IMR-90 (cell line): ENCODE measurements around the gene NFAT5. TPM values are rescaled to one million over a fixed set of nuclear protein-coding genes. Genes with fewer than 3 reads are reported as not detected.

Source experiments
- ATAC-seq: fragments of 200-7000 bp; cut with Tn5 transposase; 2 replicates; pipeline ENCODE4 v1.9.1; 2020; ENCODE audit warnings: low read depth, mild to moderate bottlenecking, moderate library complexity
- BruUV-seq: library from RNA; stranded (reverse); fragments of 400-500 nt; replicated peaks from 2 replicates; lab custom pipeline; 2021; lab: Mats Ljungman, UMichigan
- CTCF ChIA-PET: fragments of 300-600 bp; formaldehyde crosslinking; extraction: SDS; loops from one replicate; lab custom pipeline; 2021; ENCODE audit warnings: antibody characterized with exemption; lab: Yijun Ruan, JAX
- POLR2A ChIA-PET: fragments of 300-600 bp; sonication (Branson Sonifier 250); formaldehyde crosslinking; loops from one replicate; lab custom pipeline; 2022; ENCODE audit warnings: antibody characterized with exemption; ENCODE audit not compliant: unreplicated experiment; lab: Charles Lee
- DNase-seq: peaks from one replicate; pipeline ENCODE4 v3.0.0; 2013
- H2AFZ ChIP-seq: replicated peaks from 2 replicates; pipeline ENCODE3; 2013; ENCODE audit warnings: low read length, mild to moderate bottlenecking; ENCODE audit not compliant: poor library complexity
- H2AK5ac ChIP-seq: 2 replicates; pipeline ENCODE4 v1.6.1; 2013; ENCODE audit warnings: low read depth, low read length, inconsistent platforms
- H2AK9ac ChIP-seq: replicated peaks from 2 replicates; pipeline ENCODE3; 2013; ENCODE audit warnings: mild to moderate bottlenecking, low read depth, low read length, moderate library complexity; ENCODE audit not compliant: poor library complexity
- H2BK120ac ChIP-seq: 2 replicates; pipeline ENCODE4 v1.6.1; 2013; ENCODE audit warnings: low read depth, low read length, inconsistent platforms
- H2BK15ac ChIP-seq: 3 replicates; pipeline ENCODE4 v1.6.1; 2013; ENCODE audit warnings: low read depth, low read length, inconsistent platforms
- H2BK20ac ChIP-seq: 2 replicates; pipeline ENCODE4 v1.6.1; 2013; ENCODE audit warnings: low read depth, mild to moderate bottlenecking, inconsistent platforms, low read length, moderate library complexity
- H2BK5ac ChIP-seq: 2 replicates; pipeline ENCODE4 v1.6.1; 2013; ENCODE audit warnings: mild to moderate bottlenecking, low read depth, low read length, inconsistent platforms; ENCODE audit not compliant: poor library complexity, severe bottlenecking
- H3K14ac ChIP-seq: replicated peaks from 2 replicates; pipeline ENCODE4 v1.6.1; 2013; ENCODE audit warnings: low read depth, low read length, inconsistent platforms
- H3K18ac ChIP-seq: 2 replicates; pipeline ENCODE4 v1.6.1; 2013; ENCODE audit warnings: low read depth, low read length, control low read depth
- H3K23ac ChIP-seq: 2 replicates; pipeline ENCODE4 v1.6.1; 2013; ENCODE audit warnings: low read depth, low read length, inconsistent platforms
- H3K27ac ChIP-seq: 2 replicates; pipeline ENCODE4 v1.5.1; 2013; ENCODE audit warnings: mild to moderate bottlenecking, control low read depth, low read length; ENCODE audit not compliant: insufficient read depth
- H3K27me3 ChIP-seq: 2 replicates; pipeline ENCODE4 v1.6.1; 2013; ENCODE audit warnings: low read length; ENCODE audit not compliant: control insufficient read depth, insufficient read depth
- H3K36me3 ChIP-seq: 2 replicates; pipeline ENCODE4 v1.6.1; 2013; ENCODE audit warnings: low read length, mixed read lengths; ENCODE audit not compliant: control insufficient read depth, insufficient read depth
- H3K4ac ChIP-seq: 2 replicates; pipeline ENCODE4 v1.6.1; 2013; ENCODE audit warnings: low read depth, low read length, inconsistent platforms
- H3K4me1 ChIP-seq: 2 replicates; pipeline ENCODE4 v1.6.1; 2013; ENCODE audit warnings: low read length, mixed read lengths; ENCODE audit not compliant: control insufficient read depth, insufficient read depth
- H3K4me2 ChIP-seq: 2 replicates; pipeline ENCODE4 v1.6.1; 2013; ENCODE audit warnings: low read depth, mild to moderate bottlenecking, control low read depth, low read length, moderate library complexity
- H3K4me3 ChIP-seq: 2 replicates; pipeline ENCODE4 v1.5.1; 2013; ENCODE audit warnings: low read depth, mild to moderate bottlenecking, control low read depth, low read length, moderate library complexity; ENCODE audit not compliant: insufficient read depth
- H3K56ac ChIP-seq: 2 replicates; pipeline ENCODE4 v1.6.1; 2013; ENCODE audit warnings: low read length, inconsistent platforms; ENCODE audit not compliant: insufficient read depth; ENCODE audit errors: extremely low read depth
- H3K79me1 ChIP-seq, 2 experiments: 2 replicates each; pipeline ENCODE4 v1.6.1; 2013; ENCODE audit warnings: low read length in 2 of 2, inconsistent platforms in 1 of 2, low read depth in 1 of 2
- H3K9ac ChIP-seq: 2 replicates; pipeline ENCODE4 v1.6.1; 2013; ENCODE audit warnings: low read depth, low read length, control low read depth
- H3K9me1 ChIP-seq: 2 replicates; pipeline ENCODE4 v1.6.1; 2013; ENCODE audit warnings: low read length, inconsistent platforms; ENCODE audit not compliant: insufficient read depth
- H3K9me3 ChIP-seq: 2 replicates; pipeline ENCODE4 v1.6.1; 2013; ENCODE audit warnings: low read length; ENCODE audit not compliant: control insufficient read depth, insufficient read depth
- H4K20me1 ChIP-seq: 2 replicates; pipeline ENCODE4 v1.6.1; 2013; ENCODE audit warnings: low read length, inconsistent platforms; ENCODE audit not compliant: insufficient read depth
- H4K5ac ChIP-seq: 2 replicates; pipeline ENCODE4 v1.6.1; 2013; ENCODE audit warnings: mild to moderate bottlenecking, low read depth, low read length, control low read depth
- H4K8ac ChIP-seq, 2 experiments: 2 replicates each; pipeline ENCODE4 v1.6.1; 2013; ENCODE audit warnings: low read depth in 2 of 2, low read length in 2 of 2, control low read depth in 1 of 2, inconsistent platforms in 1 of 2
- H4K91ac ChIP-seq: 2 replicates; pipeline ENCODE4 v1.6.1; 2013; ENCODE audit warnings: low read depth, low read length, inconsistent platforms; ENCODE audit not compliant: insufficient read depth
- MAFK ChIP-seq: IDR thresholded peaks from 2 replicates; pipeline ENCODE4 v1.6.1; 2012; ENCODE audit warnings: low read depth, low read length, improper control_type of control experiment
- USF2 ChIP-seq: fragments of 150-350 bp; IDR thresholded peaks from 2 replicates; pipeline ENCODE4 v1.6.1; 2017; ENCODE audit warnings: mild to moderate bottlenecking, antibody characterized with exemption, low read length, low read depth
- WGBS, 2 experiments: methylation state at CpG; one replicate each; pipeline versions ENCODE4 v1.1.5 to v1.1.7; 2013; ENCODE audit warnings: missing lambda C conversion rate in 2 of 2; ENCODE audit not compliant: insufficient read length in 1 of 2; ENCODE audit errors: extremely low coverage in 2 of 2; 5-methylcytosine and 5-hydroxymethylcytosine counted together
- dilution Hi-C: fragments of 300-500 bp; cut with HindIII; formaldehyde crosslinking; loops from one replicate; pipeline ENCODE4 v1.14.3; 2018; ENCODE audit warnings: low sequenced_read_pairs; ENCODE audit not compliant: unreplicated experiment
- in situ Hi-C: fragments of 300-500 bp; cut with MboI; formaldehyde crosslinking; loops from 3 replicates; pipeline ENCODE4 v1.14.3; 2019; ENCODE audit warnings: low sequenced_read_pairs, inconsistent platforms, mixed read lengths
- intact Hi-C: fragments of 100-400 bp; cut with micrococcal nuclease; formaldehyde crosslinking; loops from 2 replicates; pipeline ENCODE4 v1.10.0; 2022
- polyA plus RNA-seq, 3 experiments: library from polyadenylated mRNA; depleted of rRNA; stranded (reverse); fragments of >200 nt; gene quantifications; 2 replicates each; pipeline ENCODE4 v1.2.3, GENCODE V29; 2012; ENCODE audit warnings: low replicate concordance in 1 of 3
- total RNA-seq: library from RNA; depleted of rRNA; stranded (reverse); fragments of >200 nt; gene quantifications from 2 replicates; pipeline ENCODE4 v1.2.3, GENCODE V29; 2012

The NFAT5 gene
- total and polyA plus RNA-seq, 2 of the 4 experiments (the other 2 are of a cell fraction), result 10.9 to 20.1 TPM

DNA sequence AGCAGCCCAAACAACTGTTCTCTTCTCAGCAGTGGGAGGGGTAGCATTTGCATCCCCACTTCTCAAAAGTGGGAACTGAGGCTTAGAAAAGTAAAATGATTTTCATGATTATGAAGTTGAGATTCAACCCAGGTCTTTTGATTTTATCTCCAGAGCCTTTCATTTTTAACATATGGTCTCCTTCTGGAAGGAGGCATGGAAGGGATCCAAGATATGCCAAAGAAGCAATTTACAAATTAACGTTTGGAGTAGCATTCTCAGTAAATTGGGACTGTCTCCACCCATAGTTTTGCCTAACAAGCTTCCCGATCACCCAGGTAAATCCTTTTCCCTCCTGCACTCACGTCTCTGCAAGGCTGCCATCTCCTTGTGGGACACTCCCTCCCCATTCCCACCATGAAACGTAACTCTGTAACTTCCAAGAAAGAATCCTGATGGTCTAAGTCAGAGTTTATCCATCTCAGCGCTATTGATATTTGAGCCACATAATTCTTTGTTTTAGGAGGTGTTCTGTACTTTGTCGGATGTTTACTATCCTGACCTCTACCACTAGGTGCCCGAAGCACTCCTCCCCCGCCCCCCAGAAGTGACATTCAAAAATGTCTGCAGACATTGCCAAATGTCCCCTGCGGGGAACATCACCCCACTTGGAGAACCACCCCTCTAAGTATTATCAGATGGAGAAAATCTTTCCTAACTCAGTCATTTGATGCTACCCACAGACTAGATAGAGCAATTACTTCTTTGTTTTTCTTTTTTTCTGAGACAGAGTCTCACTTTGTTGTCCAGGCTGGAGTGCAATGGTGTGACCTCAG, 32.9 kb upstream of the NFAT5 start:
- peaks cover 0 to 12% of the 10 kb centered on the region in 2 experiments; a peak in 2 of 4 replicates for H3K79me1 ChIP-seq
- peaks cover 20% of the 10 kb centered on the region for H3K4me1 ChIP-seq
- no peak overlapping the region for H3K56ac ChIP-seq
- TF ChIP-seq MAFK, result no peak
- TF ChIP-seq USF2, result no peak
- peak overlapping the region; percentile 92 for H3K14ac ChIP-seq
- peak overlapping the region; percentile 21 to 90 for H4K8ac ChIP-seq
- H3K23ac ChIP-seq, result no peak overlapping the region; the same call in 1 of the 2 replicates
- H3K9me1 ChIP-seq, result peaks cover 25% of the 10 kb centered on the region
- peak overlapping the region; percentile 86; the same call in 1 of the 2 replicates for H4K5ac ChIP-seq
- no peak overlapping the region for H3K4me3 ChIP-seq
- H2AFZ ChIP-seq, result peak overlapping the region; percentile 77
- DNase-seq (no peak), ATAC-seq (no peak)
- no TSS peak for BruUV-seq
- peak overlapping the region; percentile 94; the same call in 2 of the 3 replicates for H2BK15ac ChIP-seq
- H4K91ac ChIP-seq, result peak overlapping the region; percentile 87
- in situ Hi-C loops (no loop called here), intact Hi-C loops (loop anchor here (5.0 kb wide), 1 partner anchor 34 kb away; the partner anchor contains the start of gene NFAT5), dilution Hi-C loops (no loop called here)
- peak overlapping the region; percentile 83 for H3K18ac ChIP-seq
- H2BK5ac ChIP-seq, result peak overlapping the region; percentile 65
- no peak overlapping the region for H3K4me2 ChIP-seq
- peak overlapping the region; percentile 79 for H3K4ac ChIP-seq
- H3K36me3 ChIP-seq, result no peaks in the 10 kb centered on the region
- no peaks in the 10 kb centered on the region for H3K27me3 ChIP-seq
- 50% methylated on average over 1 of the region's 9 CpGs; no CpG with 5 or more reads in 1 of the 2 experiments for WGBS, 2 experiments
- no peaks in the 10 kb centered on the region for H3K9me3 ChIP-seq
- H3K9ac ChIP-seq, result no peak overlapping the region
- POLR2A ChIA-PET, result no interaction called here
- H3K27ac ChIP-seq, result no peak overlapping the region
- CTCF ChIA-PET, result interaction anchor here (0.7 kb wide), 1 partner anchor 629 kb away, joined by 3 read pairs; no protein-coding TSS in a partner anchor
- peak overlapping the region; percentile 44 for H2AK9ac ChIP-seq
- peak overlapping the region; percentile 94 for H2BK120ac ChIP-seq
- H2AK5ac ChIP-seq, result peak overlapping the region; percentile 57; the same call in 1 of the 2 replicates
- no peaks in the 10 kb centered on the region for H4K20me1 ChIP-seq
- H2BK20ac ChIP-seq, result peak overlapping the region; percentile 89
